ENCODE data around the gene FOXR1. TPM values are rescaled to one million over a fixed set of nuclear protein-coding genes. Genes with fewer than 3 reads are reported as not detected.

The FOXR1 gene
- total and polyA plus RNA-seq, 2 of the 8 experiments (the other 6 are each of a cell fraction or from before 2014, with no cell fraction given), result not detected

DNA sequence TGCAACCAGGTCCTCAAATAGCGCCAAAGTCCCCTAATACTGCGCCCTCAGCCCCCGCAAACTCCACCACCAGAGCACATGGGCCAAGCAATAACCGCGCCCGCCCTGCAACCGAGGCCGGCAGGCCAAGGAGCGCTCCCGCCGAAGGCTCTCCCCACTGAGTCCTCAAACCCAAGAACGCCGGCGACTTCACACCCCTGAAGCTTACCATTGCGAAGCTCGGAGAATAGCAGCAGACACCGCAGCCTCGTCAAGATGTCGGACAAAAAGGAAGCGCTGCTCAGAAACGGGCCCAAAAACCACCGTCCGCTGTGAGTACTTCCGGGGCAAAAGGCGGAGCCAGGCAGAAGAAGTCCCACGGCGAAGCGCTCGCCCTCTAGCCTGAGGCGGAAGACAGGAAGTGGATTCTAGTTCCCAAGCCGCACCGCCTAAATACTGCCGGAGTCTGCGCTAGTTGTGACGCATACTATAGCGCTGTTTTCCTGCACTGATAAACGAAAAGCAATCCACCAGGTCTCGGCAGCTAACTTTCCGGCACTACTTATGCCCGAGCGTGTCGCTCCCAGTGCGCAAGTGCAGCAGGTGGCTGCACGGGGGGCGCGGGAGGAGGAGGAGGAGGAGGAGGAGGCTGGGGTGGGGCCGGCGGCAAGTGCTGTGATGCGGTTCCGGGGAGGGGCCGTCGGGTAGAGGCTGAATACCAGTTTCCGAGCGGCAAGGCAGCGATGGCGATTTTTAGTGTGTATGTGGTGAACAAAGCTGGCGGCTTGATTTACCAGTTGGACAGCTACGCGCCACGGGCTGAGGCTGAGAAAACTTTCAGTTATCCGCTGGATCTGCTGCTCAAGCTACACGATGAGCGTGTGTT is 46.7 kb downstream of the FOXR1 start, which contains the start of the genes RPS25 and TRAPPC4:
Gene RPS25, minus strand, starts transcription at position 270 of the 865 bp plus-strand sequence. Its CDS starts 59 bp downstream, at position 211.
Gene TRAPPC4, plus strand, starts transcription at position 693 of the 865 bp plus-strand sequence. Its CDS starts 30 bp downstream, at position 723.
- Histone ChIP-seq H3K9ac (replicated peaks in 1 of 4; ENCODE audit: extremely low read depth in 1 of 4, low read depth in 3 of 4, low read length in 3 of 4) (peak within 1 kb of the TSS; percentile 92 to 97 (median 96)), H2AK5ac (ENCODE audit: low read depth, low read length) (no peak within 1 kb of the TSS), H2AFZ (ENCODE audit: low read length) (peak within 1 kb of the TSS; percentile 37; the same call in 1 of the 2 replicates), H4K91ac (replicated peaks; ENCODE audit: insufficient read length, low read length) (peak within 1 kb of the TSS; percentile 100), H3K18ac (ENCODE audit: extremely low read depth, low read length) (peak within 1 kb of the TSS; percentile 98), H3K14ac (ENCODE audit: insufficient read length) (no peak within 1 kb of the TSS), H3K27me3 (replicated peaks in 1 of 4; ENCODE audit: control insufficient read depth in 3 of 4, extremely low read depth in 1 of 4, insufficient read depth in 3 of 4, low read length in 3 of 4) (no peaks in the 10 kb centered on the region), H4K20me1 (replicated peaks in 1 of 2; ENCODE audit: control insufficient read depth in 1 of 2, insufficient read depth in 2 of 2, low read length in 2 of 2) (peaks cover 3 to 7% of the 10 kb centered on the region in 2 experiments), H3K56ac (replicated peaks; ENCODE audit: insufficient read length, low read depth, low read length) (peak within 1 kb of the TSS; percentile 94), H3K4me3 (ENCODE audit: extremely low read depth in 1 of 4, insufficient read depth in 2 of 4, low read depth in 3 of 4, low read length in 4 of 4) (peak within 1 kb of the TSS; percentile 93 to 99 (median 95)), H3K79me1 (ENCODE audit: low read depth, low read length) (peaks cover 5% of the 10 kb centered on the region), H3K23ac (ENCODE audit: insufficient read length) (no peak within 1 kb of the TSS), H2BK5ac (ENCODE audit: low read depth, low read length) (peak within 1 kb of the TSS; percentile 89), H3K36me3 (ENCODE audit: control insufficient read depth in 2 of 4, insufficient read depth in 4 of 4, low read length in 3 of 4) (peaks cover 32 to 55% (median 40%) of the 10 kb centered on the region in 4 experiments), H4K8ac (ENCODE audit: extremely low read depth, insufficient read depth, low read length) (peak within 1 kb of the TSS; percentile 98), H3K4me1 (replicated peaks in 1 of 4; ENCODE audit: control insufficient read depth in 3 of 4, insufficient read depth in 4 of 4, low read length in 3 of 4) (peaks cover 0 to 9% (median 2%) of the 10 kb centered on the region in 4 experiments; a peak in 4 of 7 replicates), H4K5ac (ENCODE audit: insufficient read length, low read depth, low read length) (peak within 1 kb of the TSS; percentile 100), H2BK20ac (ENCODE audit: low read length) (no peak within 1 kb of the TSS), H3K79me2 (ENCODE audit: control insufficient read depth in 1 of 2, insufficient read depth in 2 of 2, low read length in 2 of 2) (peaks cover 15 to 52% of the 10 kb centered on the region in 2 experiments; a peak in 3 of 4 replicates), H3K23me2 (ENCODE audit: low read depth, low read length) (no peaks in the 10 kb centered on the region; the same call in 1 of the 2 replicates), H3K4me2 (ENCODE audit: insufficient read depth in 1 of 2, low read depth in 2 of 2, low read length in 2 of 2) (peak within 1 kb of the TSS; percentile 68 to 75), H3K9me3 (ENCODE audit: insufficient read depth in 2 of 2, low read depth in 1 of 2, low read length in 1 of 2) (no peaks in the 10 kb centered on the region), H3K27ac (ENCODE audit: low read depth, low read length) (peak within 1 kb of the TSS; percentile 84), H2BK15ac (ENCODE audit: low read length) (peak within 1 kb of the TSS; percentile 85; the same call in 1 of the 2 replicates), H2BK12ac (ENCODE audit: low read depth, low read length) (no peak within 1 kb of the TSS), H3K4ac (replicated peaks; ENCODE audit: insufficient read length, low read depth, low read length) (peak within 1 kb of the TSS; percentile 99), H2BK120ac (replicated peaks; ENCODE audit: low read depth, low read length) (no peak within 1 kb of the TSS)
- POLR2A ChIA-PET (ENCODE audit: partially characterized antibody), result interaction anchor here (0.7 to 18.5 kb wide), 23 partner anchors 8 to 400 kb away, joined by 3 to 264 read pairs (median 4); partner anchors contain the start of genes CENATAC, DDX6, DPAGT1 and HMBS
- WGBS, 2 experiments (ENCODE audit: extremely low coverage in 1 of 2, insufficient coverage in 1 of 2, insufficient read length in 1 of 2, insufficient replicate concordance in 2 of 2, low coverage in 1 of 2, low lambda C conversion rate in 2 of 2, missing lambda C conversion rate in 1 of 2), result 1% methylated on average over 58 of the region's 63 CpGs; no CpG with 5 or more reads in 1 of the 2 experiments
- peak; percentile 88 to 90 for DNase-seq (ENCODE audit: low read depth in 1 of 2, low spot score in 2 of 2)
- no peak for FAIRE-seq
- CTCF ChIA-PET (ENCODE audit: partially characterized antibody), result interaction anchor here (0.8 to 3.0 kb wide), 4 partner anchors 12 to 345 kb away, joined by 3 to 12 read pairs (median 4); partner anchors contain the start of gene SLC37A4
- no peak for TF ChIP-seq SUZ12 (IDR thresholded peaks at IDR 0.05; ENCODE audit: low read length)
- no peak for TF ChIP-seq MAFK (IDR thresholded peaks at IDR 0.05; ENCODE audit: low read depth, low read length)
- no peak for TF ChIP-seq BCL11A (IDR thresholded peaks at IDR 0.05; ENCODE audit: low read depth in 2 of 2, low read length in 2 of 2)
- peak; percentile 95 for TF ChIP-seq TBP (IDR thresholded peaks at IDR 0.05; ENCODE audit: low read depth, low read length)
- no peak for TF ChIP-seq SIRT6 (IDR thresholded peaks at IDR 0.05; ENCODE audit: low read length)
- TF ChIP-seq TAF7 (optimal IDR thresholded peaks at IDR 0.05; ENCODE audit: borderline replicate concordance, low read depth, low read length), result peak; percentile 92
- no peak for TF ChIP-seq CBX8 (IDR thresholded peaks at IDR 0.05; ENCODE audit: borderline replicate concordance, low read depth, low read length)
- peak; percentile 30 for TF ChIP-seq NRF1 (IDR thresholded peaks at IDR 0.05; ENCODE audit: low read depth, low read length)
- peak; percentile 48 for TF ChIP-seq KDM4A (IDR thresholded peaks at IDR 0.05; ENCODE audit: low read depth, low read length, severe bottlenecking)
- TF ChIP-seq KDM1A (IDR thresholded peaks at IDR 0.05; ENCODE audit: borderline replicate concordance, low read length), result no peak
- no peak for TF ChIP-seq POU5F1 (IDR thresholded peaks at IDR 0.05; ENCODE audit: low read depth, low read length)
- TF ChIP-seq CHD2 (IDR thresholded peaks at IDR 0.05; ENCODE audit: low read length), result peak; percentile 83

All from H1 (cell line).